NB4 (cell line): ENCODE results near the gene LCN2.

Experiments
- DNase-seq: peaks from one replicate; pipeline ENCODE4 v3.0.0; 2010; ENCODE audit warnings: low read depth
- H3K4me3 ChIP-seq: one replicate; pipeline ENCODE4 v1.5.1; 2011; ENCODE audit warnings: mild to moderate bottlenecking, low read depth, low read length, moderate library complexity
- CTCF ChIP-seq: IDR thresholded peaks from one replicate; pipeline ENCODE4 v1.5.1; 2012; ENCODE audit warnings: low read depth, low read length
- MAX ChIP-seq: IDR thresholded peaks from 2 replicates; pipeline ENCODE4 v1.6.1; 2011; ENCODE audit warnings: low read depth, low read length
- MYC ChIP-seq: IDR thresholded peaks from 2 replicates; pipeline ENCODE4 v1.6.1; 2011; ENCODE audit warnings: low read depth, low read length
- POLR2A ChIP-seq: IDR thresholded peaks from 2 replicates; pipeline ENCODE4 v1.6.1; 2011; ENCODE audit warnings: mild to moderate bottlenecking; ENCODE audit not compliant: insufficient read length; ENCODE audit errors: extremely low read depth

LCN2 gene

GRCh38 chr9:128202648-128203023, 53.4 kb downstream of the LCN2 start:
- TF ChIP-seq POLR2A (no peak), MAX (no peak), MYC (no peak), CTCF (no peak)
- H3K4me3 ChIP-seq, result no peak overlapping the region
- DNase-seq, result no peak
